Endometrial microvascular endothelial cells (primary cell): ENCODE data around the gene E2F3. TPM values are rescaled to one million over a fixed set of nuclear protein-coding genes. Genes with fewer than 3 reads are reported as not detected.

Source experiments
- in situ Hi-C: cut with HindIII; loops from 2 replicates; pipeline ENCODE4 v1.10.0; 2017; ENCODE audit warnings: low sequenced_read_pairs, low pct_unique_long_range_greater_than_20kb; ENCODE audit errors: inconsistent ontology term
- total RNA-seq: library from RNA; depleted of rRNA; stranded (reverse); fragments of >200 nt; gene quantifications from one replicate; pipeline ENCODE4 v1.2.3, GENCODE V29; 2015; ENCODE audit errors: inconsistent ontology term

Gene E2F3
- total RNA-seq, 1 donor from 2014 or later = 7.5 TPM

DNA sequence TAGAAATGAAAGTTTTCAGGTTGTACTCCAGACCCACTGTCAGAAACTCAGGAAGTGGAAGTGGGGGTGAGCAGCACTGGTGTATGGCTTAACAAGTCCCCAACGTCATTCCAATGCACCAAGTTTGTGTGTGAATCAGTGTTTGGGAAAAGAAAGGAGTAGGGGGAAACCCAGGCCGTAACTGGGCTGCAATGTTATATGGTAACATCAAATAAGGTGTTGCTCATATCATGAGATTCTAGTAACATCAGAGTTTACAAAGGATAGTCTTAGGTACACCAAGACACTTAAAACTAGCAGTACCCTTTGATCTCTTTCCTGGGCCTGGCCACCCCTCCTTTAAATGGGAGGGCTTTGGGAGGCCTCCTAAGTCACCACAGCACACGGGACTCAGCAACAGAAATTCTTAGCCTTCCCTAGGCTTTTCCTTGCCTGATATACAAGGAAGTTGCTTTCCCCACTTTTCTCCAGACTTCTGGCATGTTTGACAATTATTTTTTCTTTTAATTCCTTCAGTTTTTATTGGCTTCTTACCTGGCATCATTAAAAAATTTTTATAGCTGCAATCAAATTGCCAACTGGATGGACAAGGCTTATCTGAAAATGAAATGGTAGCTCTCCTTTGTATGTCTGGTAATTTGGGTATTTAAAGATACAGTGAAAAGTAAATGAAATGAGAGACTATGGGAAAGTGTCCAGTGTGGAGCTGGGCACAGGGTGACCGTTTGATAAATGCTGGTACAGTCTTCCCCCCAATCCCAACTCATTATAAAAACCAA is 15.1 kb downstream of the E2F3 start:
- in situ Hi-C loops = loop anchor here (25.0 kb wide), 1 partner anchor 121 kb away; the partner anchor contains the start of gene CDKAL1

DNA sequence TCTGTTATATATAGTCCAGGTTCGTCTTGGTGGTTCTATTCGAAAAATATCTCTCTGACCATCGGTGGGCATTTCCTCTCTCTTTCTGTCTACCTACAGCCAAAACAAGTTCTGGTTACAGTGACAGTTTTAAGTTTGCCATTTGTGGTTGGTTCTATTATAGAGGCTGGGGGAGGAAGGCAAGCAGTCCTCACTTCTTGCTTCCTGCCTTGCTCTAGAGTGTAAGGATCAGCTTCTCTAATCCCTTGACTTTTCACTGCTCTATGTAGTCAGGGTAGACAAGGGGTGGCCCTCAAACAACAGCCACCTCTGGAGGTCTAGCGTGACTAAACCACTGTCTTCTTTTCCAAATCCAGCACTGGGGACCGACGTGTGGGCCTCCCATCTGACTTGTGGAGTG is 16.1 kb downstream of the E2F3 start:
- in situ Hi-C loops = loop anchor here (25.0 kb wide), 1 partner anchor 119 kb away; the partner anchor contains the start of gene CDKAL1

DNA sequence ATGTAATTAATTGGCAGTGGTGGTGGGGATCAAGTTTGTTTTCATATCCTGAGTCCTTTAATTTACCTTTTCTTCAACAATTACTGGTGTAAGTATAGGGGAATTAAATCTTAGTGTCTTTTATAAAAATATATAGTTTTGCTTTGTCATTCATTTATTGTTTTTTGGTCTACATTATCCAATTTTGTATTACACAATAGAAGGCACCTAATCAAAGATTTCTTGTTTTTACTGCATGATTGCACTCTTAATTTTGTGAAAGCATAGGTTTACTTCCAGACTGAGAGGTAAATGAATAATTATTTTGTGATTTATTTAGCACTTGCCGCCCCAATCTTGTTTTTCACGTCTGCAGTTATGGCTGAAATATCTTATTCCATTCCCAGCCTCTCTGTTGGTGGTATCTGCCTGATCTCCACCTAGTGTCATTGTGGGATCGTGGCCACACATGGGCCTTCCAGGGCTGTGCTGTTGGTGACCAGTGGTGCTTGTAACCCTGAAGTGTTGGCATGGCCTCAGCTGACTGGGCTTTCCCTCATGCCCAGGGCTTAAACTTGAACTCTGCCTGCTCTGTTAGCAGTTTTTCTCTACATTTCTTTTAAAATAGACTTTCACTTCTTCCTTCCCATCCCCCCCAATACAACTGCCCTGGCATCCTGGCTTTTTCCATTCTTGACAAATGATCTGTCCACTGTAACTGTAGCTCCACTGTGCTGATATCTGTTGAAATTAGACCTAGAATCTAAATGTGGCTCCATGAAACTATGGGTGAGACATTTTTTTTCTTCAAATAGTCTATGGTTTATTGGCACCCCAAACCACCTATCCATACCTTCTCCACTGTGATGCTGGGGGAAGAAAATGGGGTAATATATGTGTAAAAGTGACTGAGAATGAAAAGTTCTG is 24.8 kb downstream of the E2F3 start:
- in situ Hi-C loops = no loop called here

DNA sequence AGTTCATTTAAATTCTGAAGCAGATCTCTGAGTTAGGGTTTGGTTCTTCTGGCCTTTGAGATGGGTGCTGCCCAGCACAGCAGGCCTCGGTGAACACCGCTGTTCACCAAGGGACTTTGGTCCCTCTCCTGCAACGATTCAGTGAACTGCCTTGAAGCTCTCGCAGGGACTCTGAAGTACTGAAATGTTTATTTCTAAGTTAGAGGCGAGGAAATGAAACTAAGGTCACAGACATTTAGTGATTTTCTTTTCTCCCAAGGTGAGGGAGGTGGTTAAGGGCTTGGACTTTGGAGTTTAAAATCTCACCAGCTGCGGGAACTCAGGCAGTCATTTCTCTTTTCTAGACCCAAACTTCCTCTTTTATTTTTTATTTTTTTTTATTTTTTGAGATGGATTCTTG is 26.2 kb downstream of the E2F3 start:
- in situ Hi-C loops = no loop called here

DNA sequence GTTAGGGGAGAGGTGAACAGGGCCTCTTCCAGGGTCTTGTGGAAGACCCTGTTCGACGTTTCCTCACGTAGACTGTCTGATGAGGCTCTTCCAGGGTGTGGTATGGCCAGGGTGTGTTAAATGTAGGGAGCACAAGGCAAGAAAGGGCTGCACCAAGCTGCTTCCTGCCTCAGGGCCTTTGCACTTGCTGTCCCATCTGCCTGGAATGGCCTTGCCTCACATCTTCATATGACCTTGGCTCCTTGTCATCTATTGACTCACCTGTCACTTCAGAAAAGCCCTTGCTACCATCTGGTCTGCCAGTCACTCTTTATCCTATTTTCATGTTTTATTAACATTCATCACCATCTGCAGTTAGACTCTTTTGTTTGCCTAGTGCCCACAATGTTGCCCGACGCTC is 31.0 kb downstream of the E2F3 start:
- in situ Hi-C loops = no loop called here

DNA sequence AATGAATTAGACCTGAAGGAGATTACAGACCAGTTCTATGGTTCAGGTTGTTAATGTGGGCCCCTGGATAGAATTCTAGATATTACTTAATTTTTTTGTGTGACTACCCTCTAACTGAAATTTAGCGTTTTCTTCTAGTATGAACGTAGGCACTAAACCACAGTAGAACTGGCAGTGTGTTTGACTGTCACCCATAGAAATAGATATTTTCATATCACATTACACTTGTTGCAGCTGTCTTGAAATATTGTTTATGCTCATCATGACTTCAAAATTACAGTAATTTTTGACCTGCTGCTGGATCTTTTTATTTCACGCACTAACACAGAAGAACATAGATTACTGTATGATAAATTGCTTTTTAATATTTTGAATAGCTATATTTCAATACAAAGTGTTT is 31.6 kb downstream of the E2F3 start:
- in situ Hi-C loops = no loop called here

DNA sequence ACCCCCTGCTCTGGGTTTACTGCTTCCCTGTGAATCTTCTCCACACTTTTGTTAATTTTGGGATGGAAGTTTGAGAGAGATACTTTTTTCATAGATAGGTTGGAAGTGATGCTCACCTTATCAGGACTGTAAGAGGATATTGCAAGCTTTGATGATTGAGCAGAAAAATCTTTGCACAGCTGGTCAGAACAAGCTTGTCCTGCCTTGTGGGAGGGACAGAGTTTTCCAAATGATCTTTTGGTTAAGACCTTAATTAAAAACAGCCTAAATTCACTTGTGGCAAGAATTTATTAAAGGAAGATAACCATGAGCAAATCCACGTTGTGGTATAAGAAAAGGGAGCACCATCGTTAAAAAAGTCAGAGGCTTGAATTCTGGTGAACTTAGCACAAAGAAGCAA is 32.2 kb downstream of the E2F3 start:
- in situ Hi-C loops = no loop called here

DNA sequence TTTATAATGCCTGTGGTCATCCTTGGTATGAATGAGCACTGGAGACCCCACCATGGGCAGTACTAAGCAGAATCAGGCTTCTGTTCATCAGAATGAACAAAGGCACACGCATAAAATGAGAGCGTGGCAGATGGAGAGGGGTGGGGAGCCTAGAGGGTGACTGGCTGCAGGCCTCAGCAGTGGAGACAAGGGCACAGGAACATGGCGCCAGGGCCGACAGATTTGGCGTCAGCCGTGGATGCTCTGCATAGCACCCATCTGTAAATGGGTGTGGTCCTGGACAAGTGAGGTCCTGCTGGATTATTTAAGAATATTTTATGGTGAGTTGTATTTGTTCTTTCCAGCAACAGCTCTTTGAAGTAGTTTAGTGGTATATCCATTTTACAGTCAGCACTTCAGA is 33.1 kb downstream of the E2F3 start:
- in situ Hi-C loops = no loop called here

DNA sequence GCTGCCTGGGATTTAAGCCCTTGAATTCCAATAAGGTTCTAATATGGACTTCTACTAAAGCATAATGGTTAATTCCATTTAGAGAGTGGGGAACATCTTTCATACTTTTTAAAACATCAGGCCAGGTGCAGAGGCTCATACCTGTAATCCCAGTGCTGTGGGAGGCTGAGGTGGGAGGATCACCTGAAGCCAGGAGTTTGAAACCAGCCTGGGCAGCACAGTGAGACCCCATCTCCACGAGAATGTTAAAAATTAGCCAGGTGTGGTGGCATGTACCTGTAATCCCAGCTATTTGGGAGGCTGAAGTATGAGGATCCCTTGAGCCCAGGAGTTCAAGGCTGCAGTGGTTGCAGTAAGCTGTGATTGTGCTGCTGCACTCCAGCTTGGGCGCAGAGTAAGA is 35.0 kb downstream of the E2F3 start:
- in situ Hi-C loops = no loop called here

DNA sequence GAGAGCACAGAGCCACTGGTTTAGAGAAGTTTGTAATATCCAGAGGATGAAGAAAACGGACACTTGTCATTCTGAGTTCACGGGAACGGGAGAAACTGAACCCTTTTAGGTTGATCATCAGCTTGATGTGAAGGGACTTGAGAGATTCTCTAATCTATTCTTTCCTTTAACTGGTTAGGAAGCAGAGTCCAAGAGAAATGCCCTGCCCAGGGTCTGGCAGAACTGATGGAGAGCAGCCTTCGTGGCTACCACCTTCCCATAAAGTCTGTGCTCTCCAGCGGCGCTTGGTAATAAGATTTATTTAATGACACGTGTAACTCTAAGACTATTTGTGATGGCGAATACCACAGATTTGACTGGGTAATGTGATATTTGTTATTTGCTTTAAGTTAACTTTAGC is 36.0 kb downstream of the E2F3 start:
- in situ Hi-C loops = no loop called here

DNA sequence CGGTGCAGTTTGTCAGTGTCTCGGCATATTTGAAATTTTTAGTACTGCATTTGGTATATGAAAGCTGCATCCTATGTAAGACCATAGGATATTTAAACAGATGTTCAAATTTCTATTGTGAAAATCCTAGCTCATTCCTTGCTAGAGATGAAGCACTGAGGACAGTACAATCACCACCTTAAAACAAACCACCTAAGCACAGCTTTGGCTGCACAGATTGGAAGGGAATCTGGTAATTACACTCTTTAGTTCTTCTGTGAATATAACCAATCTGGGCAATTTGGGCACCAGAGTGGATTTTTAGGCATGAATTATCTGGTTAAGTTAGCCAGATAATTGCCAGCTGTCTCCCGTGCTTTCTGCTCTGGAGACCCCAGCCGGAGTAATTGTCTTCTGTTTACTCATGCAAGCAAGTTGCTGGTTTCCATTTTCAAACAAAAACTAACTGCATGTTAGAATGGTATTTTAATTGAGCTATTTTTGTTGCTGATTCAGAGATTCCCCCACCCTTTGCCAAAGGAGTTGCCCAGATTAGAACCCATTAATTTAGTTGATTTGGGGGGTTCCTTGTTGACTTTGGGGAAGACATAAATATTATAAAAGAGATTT is 36.9 kb downstream of the E2F3 start:
- in situ Hi-C loops = no loop called here

DNA sequence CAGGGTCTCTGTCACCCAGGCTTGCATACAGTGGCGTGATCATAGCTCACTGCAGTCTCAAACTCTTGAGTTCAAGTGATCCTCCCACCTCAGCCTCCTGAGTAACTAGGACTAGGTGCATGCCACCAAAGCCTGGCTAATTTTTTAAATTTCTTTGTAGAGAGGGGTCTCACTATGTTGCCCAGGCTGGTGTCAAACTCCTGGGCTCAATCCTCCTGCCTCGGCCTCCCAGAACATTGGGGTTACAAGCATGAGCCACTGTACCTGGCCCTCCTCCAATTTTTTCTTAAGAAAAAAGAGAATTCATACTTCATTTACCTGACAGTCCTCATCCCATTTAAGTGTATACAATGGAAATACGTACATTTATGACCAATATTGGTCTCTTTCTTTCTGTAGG is 37.9 kb downstream of the E2F3 start:
- in situ Hi-C loops = no loop called here

DNA sequence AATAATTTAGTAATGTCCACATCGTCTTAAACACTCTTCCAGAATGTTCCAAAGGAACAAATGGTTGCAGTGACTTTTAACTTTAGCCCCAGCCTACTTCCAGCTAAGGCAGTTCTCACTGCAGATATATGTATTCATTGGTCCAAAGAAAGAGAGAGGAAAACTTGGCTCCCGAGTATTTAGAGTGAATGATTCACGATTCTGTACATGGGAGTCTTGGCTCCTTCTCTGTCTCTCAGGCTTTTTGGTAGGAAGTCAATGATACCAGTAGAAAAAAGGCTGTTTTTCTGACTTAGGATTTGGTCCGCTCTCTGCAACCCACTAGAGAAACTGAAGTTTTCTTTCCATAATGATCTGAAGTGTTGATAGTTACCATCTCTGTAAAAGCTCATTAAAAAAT is 38.6 kb downstream of the E2F3 start:
- in situ Hi-C loops = no loop called here

DNA sequence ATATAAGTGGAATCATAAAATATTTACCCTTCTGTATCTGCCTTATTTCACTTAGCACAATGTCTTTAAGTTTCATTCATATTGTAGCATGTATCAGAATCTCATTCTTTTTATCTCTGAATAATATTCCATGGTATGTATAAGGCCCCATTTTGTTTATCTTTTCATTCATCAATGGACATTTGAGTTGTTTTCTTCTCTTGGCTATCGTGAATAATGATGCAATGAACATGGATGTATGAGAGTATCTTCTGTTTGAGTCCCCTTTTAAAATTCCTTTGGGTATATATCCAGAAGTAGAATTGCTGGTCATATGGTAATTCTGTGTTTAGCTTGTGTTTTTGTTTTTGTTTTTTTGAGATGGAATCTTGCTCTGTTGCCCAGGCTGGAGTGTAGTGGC is 39.6 kb downstream of the E2F3 start:
- in situ Hi-C loops = no loop called here

DNA sequence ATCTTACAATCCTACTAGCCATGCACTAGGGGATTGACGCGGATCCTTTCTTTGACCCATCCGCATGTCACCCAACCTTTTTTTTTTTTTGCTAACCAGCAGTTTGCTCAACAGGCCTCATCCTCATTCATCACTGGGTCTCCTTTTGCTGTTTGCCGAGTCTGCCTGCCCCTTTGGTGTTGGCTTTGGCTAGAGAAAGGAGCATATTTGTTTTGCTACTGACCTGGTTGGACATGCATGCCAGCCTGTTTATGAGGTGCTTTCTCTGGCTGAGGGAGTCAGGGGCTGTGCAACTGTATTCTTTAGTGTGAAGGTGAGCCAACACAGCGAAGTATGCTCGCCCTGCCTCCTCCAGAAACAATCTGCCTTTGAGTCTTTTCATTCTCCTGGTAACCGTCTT is 40.2 kb downstream of the E2F3 start:
- in situ Hi-C loops = no loop called here

DNA sequence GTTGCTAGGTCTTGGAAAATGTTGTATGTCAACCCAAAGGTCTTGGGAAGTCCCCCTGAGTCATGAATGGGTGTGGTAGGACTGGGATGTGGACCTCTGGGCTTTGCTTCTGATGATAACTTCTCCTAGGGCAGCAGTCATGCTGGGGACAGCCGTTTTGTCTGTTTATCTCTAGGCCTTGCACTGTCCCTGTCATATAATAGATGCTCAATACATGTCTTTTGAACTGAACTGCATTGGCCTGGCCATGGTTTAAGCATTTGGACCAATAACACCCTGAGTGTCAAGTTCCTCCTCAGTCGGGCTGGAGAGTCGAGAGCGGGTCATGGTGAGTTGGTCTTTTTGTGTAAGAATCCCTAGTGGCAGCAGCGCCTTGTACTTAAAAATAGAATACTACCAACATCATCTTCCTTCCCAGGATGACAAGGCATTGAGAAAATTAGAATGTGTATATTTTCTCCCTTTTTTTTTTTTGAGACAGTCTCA is 43.1 kb downstream of the E2F3 start:
- in situ Hi-C loops = no loop called here

DNA sequence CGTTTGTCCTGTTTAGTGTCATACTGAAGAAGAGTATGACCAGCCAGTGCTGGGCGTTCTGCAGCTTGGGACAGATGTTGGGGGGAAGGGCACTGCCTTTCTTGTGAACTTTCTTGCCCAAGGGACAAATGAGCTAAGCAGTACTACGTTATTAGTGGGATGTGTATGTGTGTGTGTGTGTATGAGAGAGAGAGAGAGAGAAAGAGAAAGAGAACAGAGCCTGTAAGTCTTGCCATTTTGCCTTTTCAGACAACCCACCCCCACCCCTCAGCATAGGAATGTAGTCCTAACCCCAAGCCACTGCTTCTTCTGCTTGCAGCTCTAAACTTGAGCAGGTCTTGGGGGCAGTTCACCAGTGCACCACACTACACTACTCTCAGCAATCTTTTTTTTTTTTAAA is 45.5 kb downstream of the E2F3 start:
- in situ Hi-C loops = no loop called here

DNA sequence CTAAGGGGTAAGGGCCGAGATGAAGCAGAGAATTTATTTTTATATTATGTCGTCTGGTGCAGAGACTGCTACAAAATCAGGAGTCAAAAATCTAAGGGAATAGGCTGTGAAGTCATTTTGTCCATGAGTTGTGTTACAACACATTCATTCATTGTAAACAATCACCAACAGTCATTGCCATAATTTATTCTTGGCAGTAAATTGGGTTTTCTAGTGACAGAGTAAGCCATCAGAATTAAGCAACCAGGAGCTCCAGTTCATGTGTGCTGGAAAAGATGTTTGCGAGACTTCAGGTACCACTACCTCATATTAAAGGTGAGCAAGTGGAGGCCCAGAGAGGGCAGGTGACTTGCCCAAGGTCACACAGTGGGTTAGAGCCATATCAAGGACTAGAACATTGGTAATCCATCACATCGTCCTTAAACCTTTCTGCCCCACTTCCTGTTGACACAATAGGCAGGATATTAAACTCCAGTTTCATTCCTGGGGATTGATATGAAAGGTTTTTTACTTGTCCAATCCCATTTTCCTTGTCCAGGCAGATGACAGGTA is 46.0 kb downstream of the E2F3 start:
- in situ Hi-C loops = no loop called here

DNA sequence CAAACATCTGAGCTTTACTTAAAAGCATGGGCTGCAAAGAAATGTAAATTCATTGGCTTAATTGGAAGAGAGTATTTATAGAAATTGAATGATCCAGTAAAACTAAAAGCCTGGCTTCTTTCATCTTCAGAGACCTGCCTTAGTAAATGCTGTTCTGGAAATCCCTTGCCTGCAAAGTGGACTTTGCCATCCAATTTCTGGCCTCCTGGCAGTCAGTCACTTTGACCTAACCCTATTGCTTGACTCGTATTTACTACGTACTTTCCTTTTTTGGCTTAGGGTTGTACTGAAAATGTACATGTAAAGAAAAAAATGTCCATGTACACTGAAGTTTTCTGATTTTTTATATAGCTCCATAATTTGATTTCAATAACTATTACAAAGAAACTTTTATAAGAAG is 47.1 kb downstream of the E2F3 start:
- in situ Hi-C loops = no loop called here
